Effector CD8-positive, alpha-beta T cell (primary cell): Measurements from ENCODE around the gene STPG2.

Source experiments
- DNase-seq: peaks from one replicate; lab custom pipeline; 2025; lab: John Stamatoyannopoulos, UW

STPG2 gene

DNA sequence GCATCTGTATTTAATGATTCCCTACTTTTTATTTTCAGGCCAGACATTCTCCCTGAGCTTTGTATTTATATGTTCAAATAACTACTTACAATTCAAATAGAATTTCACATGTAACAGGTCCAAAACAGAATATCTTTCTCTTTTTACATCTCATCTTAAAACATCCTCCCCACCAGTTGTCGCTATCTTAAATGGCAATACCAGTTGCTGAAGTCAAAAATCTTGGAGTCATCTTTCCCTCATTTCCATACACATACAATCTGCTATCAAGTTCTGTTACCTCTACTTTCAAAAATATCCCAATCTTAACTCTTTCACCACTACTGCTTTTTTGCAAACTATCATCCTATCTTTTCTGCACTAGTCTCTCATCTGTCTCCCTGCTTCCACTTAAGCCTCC, 330.5 kb downstream of the STPG2 start:
- DNase-seq, result no peak

DNA sequence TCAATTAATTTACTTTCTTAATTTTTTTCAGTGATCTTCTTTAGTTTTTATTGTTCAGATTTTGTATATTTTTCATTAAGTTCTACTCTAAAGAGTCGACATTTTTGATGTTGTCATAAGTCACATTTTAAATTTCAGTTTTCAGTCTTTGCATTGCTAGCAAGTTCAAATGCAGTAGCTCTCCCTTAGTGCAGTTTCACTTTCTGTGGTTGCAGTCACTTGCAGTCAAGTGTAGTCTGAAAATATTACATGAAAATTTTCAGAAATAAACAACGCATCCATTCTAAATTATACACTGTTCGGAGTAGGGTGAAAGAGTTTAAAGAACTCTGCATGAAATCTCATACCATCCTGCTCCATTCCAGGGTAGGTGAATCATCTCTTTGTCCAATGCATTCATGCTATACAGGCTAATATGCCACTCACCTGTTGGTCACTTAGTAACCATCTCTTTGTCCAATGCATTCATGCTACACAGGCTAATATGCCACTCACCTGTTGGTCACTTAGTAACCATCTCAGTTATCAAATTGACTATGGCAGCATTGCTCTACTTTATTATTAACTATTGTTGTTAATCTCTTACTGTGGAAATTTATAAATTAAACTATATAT, 356.9 kb downstream of the STPG2 start:
- no peak for DNase-seq

DNA sequence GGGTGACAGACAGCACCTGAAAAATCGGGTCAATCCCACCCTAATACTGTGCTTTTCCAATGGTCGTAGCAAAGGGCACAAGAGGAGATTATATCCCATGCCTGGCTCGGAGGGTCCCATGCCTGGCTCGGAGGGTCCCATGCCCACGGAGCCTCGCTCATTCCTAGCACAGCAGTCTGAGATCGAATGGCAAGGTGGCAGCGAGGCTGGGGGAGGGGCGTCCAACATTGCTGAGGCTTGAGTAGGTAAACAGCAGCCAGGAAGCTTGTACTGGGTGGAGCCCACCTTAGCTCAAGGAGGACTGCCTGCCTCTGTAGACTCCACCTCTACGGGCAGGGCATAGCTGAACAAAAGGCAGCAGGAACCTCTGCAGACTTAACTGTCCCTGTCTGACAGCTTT, 365.1 kb downstream of the STPG2 start:
- DNase-seq, result no peak

DNA sequence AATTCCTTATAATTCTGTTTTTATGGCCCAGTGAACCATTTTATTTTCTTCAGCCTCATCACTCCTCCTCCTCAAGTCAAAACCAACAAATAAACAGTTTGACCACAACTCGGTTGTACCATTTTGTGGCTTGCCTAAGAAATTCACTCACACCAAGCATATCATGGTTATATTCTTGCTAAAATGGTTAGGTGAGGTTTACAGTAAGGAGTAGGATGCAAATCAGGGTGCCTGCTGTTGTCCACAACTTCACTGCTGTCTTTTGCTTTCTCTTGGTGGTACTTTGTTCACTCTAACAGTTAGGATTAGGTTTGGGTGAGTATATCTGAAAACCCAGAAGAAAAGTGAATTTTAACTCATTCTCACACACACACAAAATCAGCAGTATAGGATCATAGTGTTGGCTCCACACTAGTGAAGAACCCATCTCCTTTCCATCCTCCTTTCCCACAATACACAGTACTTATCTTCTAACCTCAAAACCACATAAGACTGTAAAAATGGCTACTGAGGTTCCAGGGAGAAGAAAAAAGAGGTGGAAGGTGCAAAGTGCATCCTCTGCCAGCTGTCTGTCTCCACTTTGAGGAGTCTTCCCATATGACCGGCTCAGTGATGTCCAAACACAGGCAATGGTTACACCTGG, 368.8 kb downstream of the STPG2 start:
- DNase-seq, result no peak

GRCh38 chr4:97770222-97770621, 373.1 kb downstream of the STPG2 start:
- DNase-seq, result no peak

DNA sequence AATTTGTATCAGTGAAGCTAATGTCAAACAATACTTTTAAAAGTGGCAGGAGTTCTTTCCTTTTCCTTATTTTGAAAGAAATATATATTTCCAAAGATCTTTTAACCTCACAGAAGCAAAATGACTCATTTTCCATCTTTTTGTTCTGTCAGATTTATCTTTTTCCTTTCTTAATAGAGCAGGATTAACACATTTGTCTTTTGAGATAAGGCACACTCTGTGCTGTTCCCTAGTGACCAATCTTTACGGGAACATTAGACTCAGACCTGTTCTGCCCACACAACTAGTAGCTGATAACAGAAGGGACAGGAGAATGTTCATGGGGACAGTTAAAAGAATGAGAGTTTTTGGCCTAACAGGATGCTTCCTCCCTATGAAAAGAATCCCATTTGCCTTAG, 381.2 kb downstream of the STPG2 start:
- DNase-seq, result no peak

GRCh38 chr4:97761445-97762114, 381.7 kb downstream of the STPG2 start:
- no peak for DNase-seq

DNA sequence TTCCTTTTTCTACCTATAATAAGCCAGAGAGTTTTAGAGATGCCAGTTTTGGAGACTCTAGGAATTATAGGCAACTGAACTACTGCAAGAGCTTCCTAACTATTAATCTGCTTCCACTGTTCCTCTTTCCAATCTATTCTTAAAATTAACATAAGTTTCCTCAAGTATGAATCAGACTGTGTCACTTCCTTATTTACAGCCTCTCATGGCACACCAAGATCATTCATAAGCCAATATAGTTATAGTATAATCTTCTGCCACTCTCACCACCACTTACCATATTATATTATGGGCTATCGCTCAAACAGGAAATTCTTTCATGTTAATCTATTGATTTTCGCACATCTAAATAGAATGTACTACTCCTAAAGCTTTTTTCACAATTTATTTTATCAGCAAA, 383.5 kb downstream of the STPG2 start:
- no peak for DNase-seq

GRCh38 chr4:97752599-97752998, 390.7 kb downstream of the STPG2 start:
- no peak for DNase-seq

- DNase-seq, result no peak
These were observed 395.3 kb downstream of the STPG2 start for GRCh38 chr4:97747945-97748344.

- DNase-seq, result no peak
These were observed 422.3 kb downstream of the STPG2 start for GRCh38 chr4:97720869-97721432.

DNA sequence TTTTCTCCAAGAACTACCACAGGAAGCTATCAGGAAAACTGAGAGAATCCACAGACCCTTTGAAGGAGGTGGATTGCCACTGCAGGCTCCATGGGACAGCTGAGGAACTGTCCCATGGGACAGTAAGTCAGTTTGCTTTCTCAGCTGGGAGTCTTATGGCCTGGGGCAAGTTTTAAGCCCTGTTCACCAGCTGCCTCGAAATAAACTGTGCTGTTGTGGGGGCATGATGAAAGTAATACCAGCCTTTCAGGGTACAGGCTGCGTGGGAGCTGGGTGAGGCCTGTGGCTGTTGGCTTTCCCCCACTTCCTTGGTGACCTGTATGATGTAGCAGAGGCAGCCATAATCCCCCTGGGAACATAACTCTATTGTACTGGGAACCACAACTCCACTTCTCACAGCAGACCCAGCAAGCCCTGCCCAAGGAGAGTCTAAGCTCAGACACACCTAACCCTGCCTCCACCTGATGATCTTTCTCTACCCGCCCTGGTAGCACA, 452.1 kb downstream of the STPG2 start:
- no peak for DNase-seq

DNA sequence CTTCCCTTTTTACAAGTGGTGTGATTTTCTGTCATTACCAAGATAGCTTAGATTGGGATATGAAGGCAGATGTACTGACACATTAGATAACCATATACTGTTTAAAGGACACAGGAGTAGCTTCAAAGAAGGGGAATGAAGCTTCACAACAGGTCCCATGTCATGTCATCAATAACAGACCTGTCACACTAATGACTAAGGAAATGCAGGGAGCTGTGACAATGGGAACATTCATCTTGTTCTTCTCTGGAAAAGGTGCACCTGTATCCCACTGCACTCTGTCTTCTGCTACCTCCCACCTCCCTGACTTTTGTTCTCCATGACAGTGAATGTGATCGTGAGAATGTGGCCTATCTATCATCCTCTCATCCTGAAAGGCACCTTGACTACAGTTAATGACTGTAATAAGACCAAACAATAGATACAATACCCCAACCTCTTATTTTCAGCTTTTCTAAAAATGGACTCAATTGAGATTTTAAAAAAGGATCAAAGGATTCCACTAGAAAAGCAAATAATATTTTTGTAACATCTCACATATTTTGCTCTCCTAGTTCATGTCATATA, 472.5 kb downstream of the STPG2 start:
- DNase-seq, result no peak

DNA sequence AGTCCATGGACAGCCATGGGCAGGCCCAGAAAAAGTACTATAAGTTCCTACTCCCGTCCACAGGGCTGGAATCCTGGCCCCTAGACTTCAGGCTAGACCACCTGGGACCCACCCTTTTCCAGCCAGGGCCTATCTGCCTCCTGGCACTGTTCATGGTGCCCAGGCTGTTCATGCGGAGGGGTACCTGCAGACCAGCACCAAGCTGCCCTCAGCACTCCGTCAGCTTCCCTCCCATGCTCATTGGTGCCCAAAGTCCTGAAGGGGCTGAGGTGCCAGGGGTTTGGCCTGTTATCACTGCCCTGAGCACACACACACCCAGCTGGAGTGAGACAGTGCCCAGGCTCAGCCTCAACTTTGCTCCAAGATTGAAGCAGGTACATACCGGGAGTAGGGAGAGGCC, 477.7 kb downstream of the STPG2 start:
- DNase-seq, result no peak

DNA sequence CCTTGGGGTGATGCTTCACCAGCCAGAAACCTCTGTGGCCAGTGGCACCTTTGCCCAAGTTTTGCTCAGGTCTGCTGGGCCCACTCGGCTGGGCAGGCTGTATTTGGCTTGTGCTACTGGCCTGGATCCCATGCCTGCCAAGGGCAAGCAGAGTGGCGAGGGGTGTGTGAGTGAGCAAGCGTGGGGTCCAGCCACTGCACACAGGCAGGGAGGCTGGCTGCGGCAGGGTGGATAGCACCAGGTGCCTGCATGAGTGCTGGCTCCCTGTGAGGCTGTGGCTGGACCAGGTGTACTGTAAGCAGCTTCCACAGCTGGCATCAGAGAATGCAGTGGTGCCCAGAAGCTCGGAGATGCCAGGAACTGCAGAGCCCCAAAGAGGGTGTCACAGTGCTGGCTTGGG, 478.5 kb downstream of the STPG2 start:
- no peak for DNase-seq

DNA sequence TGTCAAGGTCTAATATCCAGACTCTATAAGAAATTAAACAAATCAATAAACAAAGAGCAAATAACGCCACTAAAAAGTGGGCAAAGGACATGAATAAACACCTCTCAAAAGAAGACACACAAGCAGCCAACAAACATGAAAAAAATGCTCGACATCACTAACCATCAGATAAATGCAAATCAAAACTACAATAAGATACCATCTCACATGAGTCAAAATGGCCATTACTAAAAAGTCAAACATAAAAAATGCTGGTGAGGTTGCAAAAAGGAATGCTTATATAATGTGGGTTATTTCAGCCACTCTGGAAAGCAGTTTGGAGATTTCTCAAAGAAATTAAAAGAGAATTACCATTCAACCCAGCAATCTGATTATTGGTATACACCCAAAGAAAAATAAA, 481.1 kb downstream of the STPG2 start:
- DNase-seq, result no peak

GRCh38 chr4:97656044-97656720, 487.1 kb downstream of the STPG2 start:
- no peak for DNase-seq

- no peak for DNase-seq
These were observed 489.6 kb downstream of the STPG2 start for GRCh38 chr4:97653701-97654100.

DNA sequence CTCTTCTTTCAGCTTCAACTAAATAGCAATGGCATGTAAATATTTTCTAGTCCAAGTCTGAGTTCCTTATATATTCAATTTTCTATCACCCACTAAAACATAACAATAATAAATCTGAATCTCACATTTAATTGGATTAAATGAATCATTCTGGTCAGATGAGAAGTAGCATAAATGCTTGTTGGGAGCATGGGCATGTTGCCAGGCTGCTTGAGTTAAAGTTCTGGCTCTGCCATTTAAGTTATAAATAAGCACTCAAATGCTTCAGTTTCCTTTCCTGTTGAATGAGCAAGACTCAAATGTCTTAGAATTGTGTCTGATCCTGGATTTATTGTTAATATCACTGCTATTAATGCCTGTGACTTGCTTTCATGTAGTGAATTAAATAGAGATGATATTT, 496.3 kb downstream of the STPG2 start:
- DNase-seq, result no peak

DNA sequence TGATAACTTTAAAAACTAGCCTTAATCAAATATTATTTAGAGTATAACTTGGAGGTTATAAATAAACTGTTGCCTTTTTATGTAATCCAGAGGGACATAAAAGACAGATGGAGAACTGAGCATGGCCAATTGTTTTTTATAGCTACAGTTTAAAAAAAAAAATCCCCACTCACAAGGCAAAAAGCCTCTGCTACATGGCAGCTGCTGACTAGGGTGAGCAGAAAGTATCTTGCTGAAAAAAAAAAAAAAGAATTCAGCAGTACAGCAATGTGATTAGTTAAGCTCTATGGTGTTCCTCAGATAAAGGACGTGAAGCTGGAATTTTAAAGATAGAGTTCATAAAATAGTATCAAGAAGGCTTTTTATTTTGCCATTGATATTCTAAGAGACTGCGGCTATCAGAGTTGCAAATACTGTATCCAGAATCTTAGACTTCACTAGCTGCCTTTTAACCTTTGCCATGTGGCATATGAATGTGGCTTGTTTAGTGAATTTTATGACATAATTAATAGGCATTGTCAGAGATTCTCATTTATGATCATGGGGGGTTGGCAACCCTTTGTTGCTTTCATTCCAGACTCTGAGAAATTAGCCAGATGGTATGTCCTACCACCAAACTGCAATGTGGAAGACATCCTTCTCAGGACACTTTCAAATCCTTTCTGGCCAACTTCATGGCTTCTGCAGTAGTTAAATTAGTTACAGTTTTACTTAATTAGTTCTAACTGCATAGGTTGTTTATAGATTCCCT, 498.0 kb downstream of the STPG2 start:
- DNase-seq, result no peak

DNA sequence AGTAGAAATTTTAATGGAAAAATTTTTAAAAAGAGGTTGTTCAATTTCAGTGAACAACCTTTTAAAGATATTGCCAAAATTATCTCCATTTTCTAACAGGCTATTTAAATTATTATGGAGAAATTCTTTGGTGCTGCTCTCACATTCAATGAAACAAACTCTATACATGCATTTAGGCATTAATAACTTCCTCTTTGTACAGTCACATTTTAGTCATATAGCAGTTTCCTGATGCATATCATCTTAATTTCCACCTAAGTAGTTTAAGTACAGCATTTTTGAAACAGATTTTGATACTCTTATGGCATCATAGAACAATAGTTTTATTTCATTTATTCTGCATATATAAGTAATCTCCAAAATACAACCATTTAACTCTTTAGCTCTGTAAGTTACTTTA, 500.1 kb downstream of the STPG2 start:
- no peak for DNase-seq
